HEK293 (cell line): ENCODE measurements around the gene ENOSF1.

Source experiments
- CTCF ChIP-seq: fragments of 450-650 bp; formaldehyde crosslinking; IDR thresholded peaks from 2 replicates; pipeline ENCODE4 v1.5.1; 2016; ENCODE audit warnings: missing biosample characterization, missing genetic modification characterization
- RBAK ChIP-seq: fragments of 450-650 bp; formaldehyde crosslinking; IDR thresholded peaks from 2 replicates; pipeline ENCODE4 v1.5.1; 2016; ENCODE audit warnings: missing biosample characterization, missing genetic modification characterization
- REPIN1 ChIP-seq: fragments of 450-650 bp; formaldehyde crosslinking; IDR thresholded peaks from 2 replicates; pipeline ENCODE4 v1.5.1; 2017; ENCODE audit warnings: missing biosample characterization, missing genetic modification characterization, low read depth
- SP2 ChIP-seq: fragments of 450-650 bp; formaldehyde crosslinking; IDR thresholded peaks from 2 replicates; pipeline ENCODE4 v1.5.1; 2016; ENCODE audit warnings: missing biosample characterization, missing genetic modification characterization
- YY1 ChIP-seq: fragments of 450-650 bp; formaldehyde crosslinking; IDR thresholded peaks from 2 replicates; pipeline ENCODE4 v1.5.1; 2018; ENCODE audit warnings: missing biosample characterization, missing genetic modification characterization
- ZNF112 ChIP-seq: fragments of 450-650 bp; formaldehyde crosslinking; IDR thresholded peaks from 2 replicates; pipeline ENCODE4 v1.5.0; 2017; ENCODE audit warnings: missing biosample characterization, missing genetic modification characterization
- ZNF433 ChIP-seq: fragments of 450-650 bp; formaldehyde crosslinking; IDR thresholded peaks from 2 replicates; pipeline ENCODE4 v1.5.1; 2016; ENCODE audit warnings: missing biosample characterization, missing genetic modification characterization, low read depth
- ZNF670 ChIP-seq: fragments of 450-650 bp; formaldehyde crosslinking; IDR thresholded peaks from 2 replicates; pipeline ENCODE4 v1.5.1; 2016; ENCODE audit warnings: missing biosample characterization, missing genetic modification characterization, low read depth
- ZNF707 ChIP-seq: fragments of 450-650 bp; formaldehyde crosslinking; IDR thresholded peaks from 2 replicates; pipeline ENCODE4 v1.5.1; 2016; ENCODE audit warnings: missing biosample characterization, missing genetic modification characterization
- ZNF792 ChIP-seq: fragments of 450-650 bp; formaldehyde crosslinking; IDR thresholded peaks from 2 replicates; pipeline ENCODE4 v1.5.1; 2016; ENCODE audit warnings: missing biosample characterization, missing genetic modification characterization

- TF ChIP-seq YY1 (tag by site-specific recombination) (no peak), RBAK (tag by site-specific recombination) (no peak), REPIN1 (no peak), ZNF112 (tag by site-specific recombination) (no peak), CTCF (no peak), SP2 (tag by site-specific recombination) (no peak), ZNF707 (no peak), ZNF670 (no peak), ZNF792 (tag by site-specific recombination) (no peak), ZNF433 (tag by site-specific recombination) (no peak)
Observed at GRCh38 chr18:655445-655844, 57.0 kb downstream of the ENOSF1 start.
